OCI-LY3 (cell line): ENCODE results near the gene AHCYL2.
"Not testable (repeated sequence)": the region's sequence is repeated elsewhere in the genome, so short reads cannot be mapped to it uniquely, and the experiment has no call there.

ENCODE experiments used
- H2AFZ ChIP-seq: fragments of 200-600, 300-600 bp; shearing (Covaris generic); 2 replicates; pipeline ENCODE4 v1.6.0; 2014; ENCODE audit warnings: antibody characterized with exemption, low read depth, low read length
- H3K27ac ChIP-seq: fragments of 200-600, 300-600 bp; sonication (generic); 2 replicates; pipeline ENCODE4 v1.5.1; 2014; ENCODE audit warnings: mild to moderate bottlenecking, low read length, moderate library complexity, mixed read lengths
- H3K27me3 ChIP-seq: fragments of 200-600, 300-600 bp; sonication (generic); 2 replicates; pipeline ENCODE4 v1.6.1; 2014; ENCODE audit warnings: low read depth, low read length, mixed read lengths
- H3K36me3 ChIP-seq: fragments of 200-600, 300-600 bp; sonication (generic); replicated peaks from 2 replicates; pipeline ENCODE3; 2014; ENCODE audit warnings: low read depth, low read length, mixed read lengths
- H3K4me1 ChIP-seq: fragments of 300-600, 200-600 bp; sonication (generic); 2 replicates; pipeline ENCODE4 v1.6.1; 2014; ENCODE audit warnings: low read length, mixed read lengths
- H3K4me2 ChIP-seq: fragments of 200-600, 300-600 bp; sonication (generic); 2 replicates; pipeline ENCODE4 v1.6.1; 2014; ENCODE audit warnings: low read length, mixed read lengths
- H3K4me3 ChIP-seq: fragments of 300-600, 200-600 bp; sonication (generic); 2 replicates; pipeline ENCODE4 v1.5.1; 2014; ENCODE audit warnings: antibody characterized with exemption, mild to moderate bottlenecking, low read length, moderate library complexity
- H3K79me2 ChIP-seq: fragments of 300-600, 200-600 bp; shearing (Covaris generic); 2 replicates; pipeline ENCODE4 v1.6.1; 2014; ENCODE audit warnings: mild to moderate bottlenecking, low read length, mixed read lengths
- H3K9ac ChIP-seq: fragments of 300-600, 200-600 bp; shearing (Covaris generic); 2 replicates; pipeline ENCODE4 v1.6.0; 2014; ENCODE audit warnings: mild to moderate bottlenecking, low read length, moderate library complexity
- H3K9me3 ChIP-seq: fragments of 200-600, 300-600 bp; shearing (Covaris generic); 2 replicates; pipeline ENCODE4 v1.6.1; 2014; ENCODE audit warnings: low read length, mixed read lengths; ENCODE audit not compliant: insufficient read depth
- H4K20me1 ChIP-seq: fragments of 200-600, 300-600 bp; sonication (generic); 2 replicates; pipeline ENCODE4 v1.6.1; 2016; ENCODE audit warnings: low read length, mixed read lengths; ENCODE audit not compliant: insufficient read depth
- EZH2phosphoT487 ChIP-seq: fragments of 200-600 bp; shearing (Covaris generic); IDR thresholded peaks from 2 replicates; pipeline ENCODE4 v1.6.1; 2018; ENCODE audit warnings: antibody characterized with exemption, mixed run types, low read depth
- TF ChIP-seq, protein P1 (sequence below): fragments of 200-600, 300-600 bp; sonication (generic); IDR thresholded peaks from 2 replicates; pipeline ENCODE4 v1.5.1; 2014; ENCODE audit warnings: antibody characterized with exemption, low read length, low read depth

The AHCYL2 gene

GRCh38 chr7:129401228-129401966 is 176.6 kb downstream of the AHCYL2 start:
- Histone ChIP-seq H3K4me1 (peaks cover 4% of the 10 kb centered on the region; the same call in 1 of the 2 replicates), H3K4me3 (no peak overlapping the region), H3K79me2 (no peaks in the 10 kb centered on the region), H3K27ac (no peak overlapping the region), H3K27me3 (no peaks in the 10 kb centered on the region), H3K4me2 (no peak overlapping the region), H4K20me1 (no peaks in the 10 kb centered on the region), H2AFZ (no peak overlapping the region), H3K9me3 (no peaks in the 10 kb centered on the region), H3K36me3 (no peaks in the 10 kb centered on the region), H3K9ac (no peak overlapping the region)
- TF ChIP-seq, protein P1, sequence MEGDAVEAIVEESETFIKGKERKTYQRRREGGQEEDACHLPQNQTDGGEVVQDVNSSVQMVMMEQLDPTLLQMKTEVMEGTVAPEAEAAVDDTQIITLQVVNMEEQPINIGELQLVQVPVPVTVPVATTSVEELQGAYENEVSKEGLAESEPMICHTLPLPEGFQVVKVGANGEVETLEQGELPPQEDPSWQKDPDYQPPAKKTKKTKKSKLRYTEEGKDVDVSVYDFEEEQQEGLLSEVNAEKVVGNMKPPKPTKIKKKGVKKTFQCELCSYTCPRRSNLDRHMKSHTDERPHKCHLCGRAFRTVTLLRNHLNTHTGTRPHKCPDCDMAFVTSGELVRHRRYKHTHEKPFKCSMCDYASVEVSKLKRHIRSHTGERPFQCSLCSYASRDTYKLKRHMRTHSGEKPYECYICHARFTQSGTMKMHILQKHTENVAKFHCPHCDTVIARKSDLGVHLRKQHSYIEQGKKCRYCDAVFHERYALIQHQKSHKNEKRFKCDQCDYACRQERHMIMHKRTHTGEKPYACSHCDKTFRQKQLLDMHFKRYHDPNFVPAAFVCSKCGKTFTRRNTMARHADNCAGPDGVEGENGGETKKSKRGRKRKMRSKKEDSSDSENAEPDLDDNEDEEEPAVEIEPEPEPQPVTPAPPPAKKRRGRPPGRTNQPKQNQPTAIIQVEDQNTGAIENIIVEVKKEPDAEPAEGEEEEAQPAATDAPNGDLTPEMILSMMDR: no peak
- no peak for TF ChIP-seq EZH2phosphoT487

DNA sequence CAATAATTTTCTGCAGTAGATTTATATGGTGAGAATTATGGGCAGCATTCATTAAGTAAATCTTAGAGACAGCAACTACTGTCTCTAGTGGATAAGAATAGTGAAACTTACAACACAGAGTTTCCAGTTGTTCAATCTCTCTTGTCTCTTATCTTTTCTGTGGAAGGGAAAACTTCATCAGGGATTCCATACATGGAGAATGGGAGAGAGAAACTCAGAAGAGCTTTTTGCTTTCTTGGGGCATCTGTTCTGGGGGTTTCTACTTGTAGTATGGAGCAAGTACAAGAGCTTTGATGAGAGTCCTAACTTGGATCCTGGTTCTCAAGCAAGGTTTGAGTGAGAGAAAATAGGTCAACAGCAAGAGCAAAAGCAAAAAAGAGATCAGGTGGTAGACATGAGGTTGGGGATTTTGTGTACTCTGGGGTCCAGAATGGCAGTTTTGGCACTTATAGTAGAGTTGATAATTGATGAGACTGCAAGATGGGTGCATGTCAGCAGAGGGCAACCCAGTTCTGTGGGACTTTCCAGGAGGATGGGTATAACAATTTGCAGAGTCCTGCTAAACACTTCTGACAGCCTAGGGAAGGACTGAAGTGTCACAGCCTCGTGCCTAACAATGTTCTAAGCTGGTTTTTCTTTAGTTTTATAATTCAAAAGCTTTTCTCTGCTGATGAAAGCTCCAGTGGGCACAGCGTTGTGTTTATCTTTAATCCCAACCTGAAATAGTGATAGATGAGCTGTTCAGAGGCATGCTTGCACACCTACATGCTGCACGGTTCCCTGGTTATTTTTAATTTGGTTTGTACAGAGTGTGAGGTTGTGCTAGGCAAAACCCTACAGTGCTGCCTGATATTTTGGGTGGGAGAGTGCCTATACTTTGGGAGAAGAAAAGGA is 177.4 kb downstream of the AHCYL2 start:
- H3K4me2 ChIP-seq: no peak overlapping the region
- H4K20me1 ChIP-seq: no peaks in the 10 kb centered on the region
- no peaks in the 10 kb centered on the region for H3K79me2 ChIP-seq
- H3K4me3 ChIP-seq: no peak overlapping the region
- H3K9me3 ChIP-seq: no peaks in the 10 kb centered on the region
- H3K27ac ChIP-seq: no peak overlapping the region
- H2AFZ ChIP-seq: no peak overlapping the region
- no peaks in the 10 kb centered on the region for H3K36me3 ChIP-seq
- H3K9ac ChIP-seq: no peak overlapping the region
- H3K27me3 ChIP-seq: no peaks in the 10 kb centered on the region
- TF ChIP-seq, protein P1: peak; percentile 57
- no peak for TF ChIP-seq EZH2phosphoT487
- H3K4me1 ChIP-seq: peaks cover 4% of the 10 kb centered on the region; the same call in 1 of the 2 replicates

- no peaks in the 10 kb centered on the region for H3K9me3 ChIP-seq
- peak overlapping the region; percentile 17; the same call in 1 of the 2 replicates for H3K27ac ChIP-seq
- TF ChIP-seq EZH2phosphoT487: no peak
- TF ChIP-seq, protein P1: no peak
- no peak overlapping the region for H3K4me2 ChIP-seq
- H3K4me1 ChIP-seq: peaks cover 4% of the 10 kb centered on the region; the same call in 1 of the 2 replicates
- no peak overlapping the region for H3K4me3 ChIP-seq
- no peak overlapping the region for H2AFZ ChIP-seq
- H3K79me2 ChIP-seq: no peaks in the 10 kb centered on the region
- no peak overlapping the region for H3K9ac ChIP-seq
- H4K20me1 ChIP-seq: no peaks in the 10 kb centered on the region
- no peaks in the 10 kb centered on the region for H3K36me3 ChIP-seq
- no peaks in the 10 kb centered on the region for H3K27me3 ChIP-seq
Observed at GRCh38 chr7:129405527-129405926, 180.7 kb downstream of the AHCYL2 start.

GRCh38 chr7:129410238-129410637 is 185.4 kb downstream of the AHCYL2 start:
- not testable (repeated sequence) for H3K4me2 ChIP-seq, H3K27me3 ChIP-seq, H3K36me3 ChIP-seq, H3K79me2 ChIP-seq, H4K20me1 ChIP-seq, H3K4me3 ChIP-seq, H3K4me1 ChIP-seq, H3K9me3 ChIP-seq, H3K9ac ChIP-seq, H2AFZ ChIP-seq, H3K27ac ChIP-seq
